ENCODE results near the gene CARD10.
"Not testable (repeated sequence)": the region's sequence is repeated elsewhere in the genome, so short reads cannot be mapped to it uniquely, and the experiment has no call there.

Gene CARD10

DNA sequence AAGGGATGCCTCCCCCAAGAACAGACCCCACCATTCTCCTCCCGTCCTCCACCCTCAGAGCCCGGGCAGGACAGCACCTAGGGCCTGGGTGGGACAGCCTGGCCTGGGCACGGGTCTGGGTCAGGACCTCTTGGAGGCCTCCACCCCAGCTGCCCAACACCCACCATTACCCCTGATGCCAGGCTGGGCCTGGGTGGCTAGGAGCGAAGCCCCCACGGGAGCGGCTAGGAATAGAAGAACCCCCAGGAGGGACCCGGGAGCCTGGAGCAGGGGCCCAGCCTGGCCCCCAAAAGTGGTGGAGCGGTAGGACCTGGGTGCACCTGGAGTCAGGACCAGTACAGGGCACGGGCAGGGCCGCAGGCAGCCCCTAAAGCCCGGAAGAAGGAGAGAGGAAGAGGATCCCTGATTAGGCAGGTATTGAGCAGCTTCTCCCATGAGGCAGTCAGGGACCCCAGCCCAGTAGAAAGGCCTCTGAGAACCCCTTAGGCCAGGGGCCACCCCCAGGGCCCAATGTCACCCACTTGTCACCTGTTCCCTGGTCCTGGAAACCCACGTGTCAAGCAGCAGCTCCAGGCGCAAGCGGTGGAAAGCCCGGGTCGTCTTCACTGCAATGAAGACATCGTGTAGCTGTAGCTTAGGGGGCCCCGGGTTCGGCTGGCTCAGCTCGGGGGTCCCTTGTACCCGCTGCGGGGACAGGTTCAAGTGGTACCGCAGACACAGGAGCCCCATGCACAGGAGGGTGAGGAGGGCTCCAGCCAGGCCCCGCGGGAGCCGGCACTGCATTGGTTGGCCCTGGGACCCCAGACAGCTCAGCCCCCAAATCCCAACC is 33.6 kb downstream of the CARD10 start:
- peak in 2 of 3 donors; percentile 24 to 39 for DNase-seq

DNA sequence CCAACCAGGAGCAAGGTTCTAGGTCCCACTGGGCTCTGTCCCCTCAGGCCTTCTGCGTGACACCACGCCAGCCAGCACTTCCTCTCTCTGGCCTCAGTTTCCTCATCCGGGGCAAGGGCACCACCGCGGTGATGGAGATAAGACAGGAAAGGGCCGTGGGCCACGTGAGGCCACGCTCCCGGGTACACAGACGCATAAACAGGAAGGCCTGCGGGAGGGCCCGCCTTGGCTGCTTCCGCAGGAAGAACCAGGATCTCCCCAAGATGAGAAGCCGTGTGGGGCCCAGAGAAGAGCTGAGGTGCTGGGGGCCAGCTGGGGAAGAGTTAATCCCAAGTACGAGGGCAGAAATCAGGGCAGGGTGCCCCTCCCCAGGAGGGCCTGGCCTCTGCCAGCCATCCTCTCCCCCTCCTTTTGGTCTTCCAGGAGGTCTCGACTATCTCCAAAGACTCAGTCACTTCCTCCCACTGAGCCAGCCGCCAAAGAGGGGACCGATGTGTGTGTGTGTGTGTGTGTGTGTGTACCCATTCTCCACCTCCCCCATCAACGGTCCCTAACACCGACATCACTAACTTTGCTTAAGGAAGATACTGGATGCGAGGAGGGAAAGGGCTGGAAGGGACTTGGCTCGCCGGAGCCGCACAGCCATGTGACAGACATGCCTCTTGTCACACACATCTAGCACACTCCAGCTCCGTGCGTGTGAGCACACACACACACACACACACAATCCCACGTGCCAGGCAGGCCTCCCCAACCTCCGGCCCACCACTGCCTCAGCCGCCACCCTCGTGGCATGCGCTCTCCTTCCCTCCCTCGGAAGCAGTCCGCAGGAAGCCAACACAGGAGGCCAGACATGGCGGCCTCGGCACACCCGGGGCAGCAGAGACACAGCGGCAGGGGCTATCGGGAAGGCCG is 34.5 kb downstream of the CARD10 start:
- DNase-seq: peak; percentile 69 to 82 (median 69)

DNA sequence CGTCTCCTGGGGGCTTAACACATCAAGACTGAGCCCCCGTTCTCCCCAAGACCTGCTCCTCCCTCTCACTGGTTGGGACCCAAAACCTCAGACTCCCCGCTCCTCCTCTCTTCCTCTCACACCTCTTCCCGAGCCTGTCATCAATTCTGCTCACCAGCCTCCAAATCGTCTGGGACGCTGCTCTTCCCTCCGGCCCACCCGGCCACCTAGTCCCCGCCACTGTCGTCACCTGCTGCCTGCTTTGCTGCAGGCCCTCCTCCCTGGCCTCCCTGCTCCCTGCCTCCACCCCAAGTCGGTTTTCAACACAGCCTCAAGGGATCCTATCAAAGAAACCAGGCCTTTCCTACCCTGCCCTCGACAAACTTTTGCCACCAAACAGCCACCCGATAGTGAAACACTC is 36.2 kb downstream of the CARD10 start:
- no peak for DNase-seq

DNA sequence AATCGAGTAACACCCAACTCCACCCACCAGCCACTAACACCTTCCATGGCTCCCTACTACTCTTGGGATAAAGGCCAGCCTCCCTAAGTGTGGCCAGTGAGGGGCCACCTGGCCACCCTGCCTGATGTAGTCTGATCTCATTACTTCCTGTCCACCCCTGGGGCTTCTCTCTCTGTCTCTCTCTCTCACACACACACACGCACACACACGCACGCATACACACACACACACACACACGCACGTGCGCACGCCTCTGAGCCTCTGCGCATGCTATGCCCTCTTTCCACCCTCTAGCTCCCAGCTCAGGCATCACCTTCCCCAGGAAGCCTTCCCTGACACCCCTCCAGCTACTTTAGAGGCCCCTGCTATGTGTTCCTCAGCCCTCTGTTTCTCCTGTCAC is 37.0 kb downstream of the CARD10 start:
- no peak for DNase-seq

DNA sequence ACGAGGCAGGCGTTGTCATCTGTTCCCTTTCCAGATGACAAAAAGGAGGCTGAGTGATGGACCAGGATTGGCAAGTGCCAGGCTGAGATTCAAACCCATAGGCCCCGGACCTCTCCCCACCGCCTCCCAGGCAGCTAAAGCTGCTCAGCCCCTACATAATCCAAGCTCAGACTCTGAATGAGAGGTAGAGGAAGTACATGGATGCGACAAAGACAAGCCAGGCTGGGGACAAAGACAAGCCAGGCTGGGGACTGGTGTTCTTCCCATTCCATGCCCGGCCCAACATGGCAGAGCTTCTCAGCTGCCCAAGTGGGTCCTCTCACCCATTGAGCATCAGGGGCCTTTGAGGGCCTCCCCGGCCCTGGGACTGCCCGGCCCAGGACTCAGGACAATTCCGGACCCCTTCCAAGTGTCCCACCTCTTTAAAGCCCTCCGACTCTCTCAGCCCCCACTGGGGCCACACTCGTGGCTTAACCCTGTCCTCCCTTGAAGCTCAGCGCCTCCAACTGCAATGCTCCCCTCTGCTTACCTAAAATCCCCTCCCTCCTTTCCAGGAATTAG is 37.8 kb downstream of the CARD10 start:
- no peak for DNase-seq

DNA sequence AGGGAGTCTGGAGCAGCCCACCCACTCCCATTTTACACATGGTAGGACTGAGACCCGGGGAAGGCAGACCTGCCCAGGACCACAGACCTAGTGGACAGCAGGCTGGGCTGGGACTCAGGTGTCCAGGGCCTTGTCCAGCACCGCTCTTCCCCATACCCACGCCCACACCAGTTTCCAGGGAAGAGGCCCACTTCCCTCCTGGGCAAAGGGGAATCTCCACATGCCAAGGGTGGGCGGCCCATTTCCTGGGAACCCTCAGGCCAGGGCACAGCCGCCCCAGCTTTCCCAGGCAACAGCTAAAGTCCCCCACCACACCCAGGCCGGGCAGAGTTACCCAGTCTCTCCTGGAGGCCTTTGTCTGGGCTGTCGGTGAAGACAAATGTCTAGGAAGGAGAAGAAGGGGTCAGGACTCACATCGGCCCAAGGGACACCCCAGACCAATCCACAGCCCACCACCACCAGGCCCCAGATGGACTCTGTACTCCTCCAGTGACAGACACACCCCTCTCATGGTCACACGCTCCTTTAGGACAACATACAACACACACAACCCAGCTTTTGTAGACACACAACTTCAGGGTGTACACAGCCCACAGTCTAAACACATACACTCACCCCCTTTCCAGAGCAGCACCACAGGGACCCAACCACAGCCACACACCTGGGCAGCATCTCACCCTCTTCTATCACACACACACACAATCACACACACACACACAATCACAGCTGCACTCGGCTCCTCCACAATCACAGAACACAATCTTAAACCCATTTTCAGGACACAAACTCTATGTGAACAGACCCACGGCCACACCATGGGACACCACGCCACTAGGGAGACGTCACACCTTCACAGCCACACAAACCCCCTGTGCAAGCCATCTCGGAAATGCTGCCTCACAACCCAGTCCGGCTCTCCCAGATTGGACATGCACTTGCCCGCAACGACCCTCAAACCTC is 38.5 kb downstream of the CARD10 start:
- DNase-seq: peak in 2 of 3 donors; percentile 23 to 55

DNA sequence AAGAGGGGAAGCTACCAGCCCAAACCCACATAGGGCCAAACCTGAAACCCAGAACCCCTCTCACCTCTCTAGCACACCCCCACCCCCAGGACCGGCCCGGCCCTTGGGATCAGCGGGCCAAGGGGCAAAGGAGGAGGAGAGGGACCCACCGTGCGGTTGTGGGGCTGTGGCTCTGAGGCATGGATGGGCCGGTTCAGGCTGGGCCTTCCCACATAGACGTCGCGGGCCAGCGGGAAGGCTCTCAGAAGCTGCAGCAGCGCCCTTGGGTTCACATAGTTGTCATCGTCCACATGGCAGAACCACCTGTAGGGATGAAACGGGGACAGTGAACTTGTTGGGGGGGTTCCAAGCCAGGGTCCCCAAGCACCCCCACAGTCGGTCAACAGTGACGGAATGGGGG is 40.0 kb downstream of the CARD10 start:
- no peak for DNase-seq

DNA sequence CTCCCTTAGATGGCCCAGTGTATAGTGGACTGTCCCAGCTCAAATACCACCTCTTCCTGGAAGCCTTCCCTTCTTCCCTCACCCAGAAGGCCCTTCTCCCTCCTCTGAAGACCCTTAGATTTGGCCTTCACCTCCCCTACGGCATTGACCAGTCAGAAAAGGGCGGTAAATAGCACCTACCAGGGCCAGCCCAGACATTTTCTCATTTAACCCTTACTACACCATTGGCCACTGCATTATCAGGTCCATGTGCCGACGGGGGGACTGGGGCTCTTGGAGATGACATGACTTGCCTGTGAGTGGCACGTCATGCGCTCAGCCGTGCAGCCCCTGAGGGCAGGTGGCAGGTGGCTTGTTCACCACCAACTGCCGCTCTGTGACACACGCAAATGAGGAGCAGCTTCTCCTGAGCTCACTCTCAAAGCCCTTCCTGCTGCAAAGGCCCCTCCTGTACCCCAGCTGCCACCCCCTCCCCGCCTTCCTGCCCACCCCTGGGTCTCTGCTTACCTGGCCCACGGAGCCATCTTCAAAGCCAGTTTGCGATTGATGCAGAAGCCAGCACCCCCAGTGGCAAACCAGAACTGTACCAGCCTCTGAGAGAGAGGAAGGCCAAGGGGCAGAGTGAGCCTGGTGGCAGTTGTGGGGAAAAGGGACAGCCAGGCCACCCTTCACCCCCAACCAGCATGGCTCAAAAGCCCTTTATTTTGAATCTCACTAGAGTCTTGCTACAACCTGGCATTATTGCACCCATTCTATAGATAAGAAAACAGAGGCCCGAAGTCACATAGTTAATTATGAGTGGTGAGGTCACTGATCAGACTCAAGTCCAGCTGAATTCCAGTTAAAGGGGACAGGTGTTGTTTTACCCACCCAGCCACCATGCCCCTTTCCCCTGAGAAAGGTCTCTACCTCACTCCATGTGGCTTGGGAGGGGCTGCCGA is 42.6 kb downstream of the CARD10 start:
- DNase-seq: no peak

DNA sequence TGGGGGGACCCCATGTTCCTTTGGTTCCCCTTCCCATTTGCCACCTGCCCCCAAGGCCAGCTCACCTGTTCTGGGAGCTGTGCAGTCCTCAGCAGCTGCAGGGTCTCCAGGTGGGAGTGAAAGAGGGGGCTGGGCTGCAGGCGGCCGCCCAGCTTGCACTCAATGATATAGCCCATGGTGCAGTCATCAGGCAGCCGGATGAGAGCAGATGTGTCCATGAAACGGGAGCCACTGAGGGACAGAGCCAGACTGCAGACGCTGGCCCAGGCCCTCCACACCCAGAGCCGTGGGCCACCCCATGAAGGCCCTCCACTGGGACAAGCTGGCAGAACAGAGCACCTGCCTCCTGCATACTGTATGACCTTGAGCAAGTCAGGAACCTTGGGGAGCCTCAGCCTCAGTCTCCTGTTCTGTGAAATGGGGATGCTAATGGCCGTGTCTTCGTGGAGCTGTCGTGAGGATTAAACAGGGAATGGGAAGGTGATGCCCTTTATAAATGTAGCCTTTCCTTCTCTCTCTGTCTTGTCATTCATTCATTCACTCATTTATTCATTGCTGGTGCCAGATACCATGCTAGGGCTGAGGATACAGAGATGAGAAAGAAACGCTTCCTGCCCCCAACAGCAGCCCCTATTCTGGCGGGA is 44.6 kb downstream of the CARD10 start:
- DNase-seq: no peak

DNA sequence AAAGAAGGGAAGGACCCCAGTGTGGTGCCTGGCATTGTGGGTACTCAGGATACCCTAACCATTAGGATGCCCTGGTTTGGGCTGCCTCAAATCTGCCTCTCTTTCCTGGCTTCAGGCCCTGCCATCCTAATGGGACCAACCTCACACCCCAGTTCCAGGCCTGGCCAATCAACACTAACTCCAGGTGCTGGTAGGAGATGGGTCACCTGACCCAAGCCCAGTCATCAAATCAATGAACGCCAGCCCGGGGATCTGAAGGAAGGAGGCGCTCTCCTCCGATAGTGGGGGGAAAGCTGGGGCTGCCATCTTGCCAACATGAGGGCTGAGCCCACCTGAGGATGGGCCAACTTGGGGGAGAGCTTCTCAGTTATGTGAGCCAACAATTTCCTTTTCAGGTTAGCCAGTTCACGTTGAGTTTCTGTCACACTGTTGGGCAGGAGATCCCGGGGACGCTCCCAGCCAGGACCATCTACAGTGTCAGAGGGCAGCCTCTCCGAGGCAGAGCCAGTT is 45.7 kb downstream of the CARD10 start:
- no peak for DNase-seq

DNA sequence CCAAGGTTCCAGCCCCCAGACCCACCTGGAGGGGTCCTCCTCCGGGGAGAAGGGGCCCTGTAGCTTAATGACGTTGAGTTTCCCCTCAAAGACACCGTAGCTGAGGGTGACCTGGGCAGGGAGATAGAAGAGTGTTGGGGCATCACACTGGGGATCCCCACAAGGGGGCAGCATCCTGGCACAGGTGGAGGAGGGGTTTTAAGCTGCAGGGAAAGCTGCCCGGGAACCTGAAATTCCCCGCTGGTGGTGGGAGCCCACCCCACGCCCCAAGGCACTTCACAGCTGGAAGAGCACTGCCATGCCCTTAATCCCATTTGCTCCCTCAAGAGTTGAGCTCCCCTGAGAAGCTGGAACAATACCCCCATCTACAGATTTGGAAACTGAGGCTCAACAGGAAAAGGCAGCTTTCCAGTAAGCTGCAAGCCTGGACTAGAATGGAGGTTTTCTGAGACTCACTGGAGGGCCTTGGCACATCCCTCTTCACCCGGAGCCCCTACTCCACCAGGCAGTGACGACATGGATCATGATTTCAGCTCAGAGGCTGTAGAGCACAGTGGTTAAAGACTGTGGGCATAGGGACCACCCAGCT is 46.7 kb downstream of the CARD10 start:
- DNase-seq: peak; percentile 34 to 69 (median 48)

DNA sequence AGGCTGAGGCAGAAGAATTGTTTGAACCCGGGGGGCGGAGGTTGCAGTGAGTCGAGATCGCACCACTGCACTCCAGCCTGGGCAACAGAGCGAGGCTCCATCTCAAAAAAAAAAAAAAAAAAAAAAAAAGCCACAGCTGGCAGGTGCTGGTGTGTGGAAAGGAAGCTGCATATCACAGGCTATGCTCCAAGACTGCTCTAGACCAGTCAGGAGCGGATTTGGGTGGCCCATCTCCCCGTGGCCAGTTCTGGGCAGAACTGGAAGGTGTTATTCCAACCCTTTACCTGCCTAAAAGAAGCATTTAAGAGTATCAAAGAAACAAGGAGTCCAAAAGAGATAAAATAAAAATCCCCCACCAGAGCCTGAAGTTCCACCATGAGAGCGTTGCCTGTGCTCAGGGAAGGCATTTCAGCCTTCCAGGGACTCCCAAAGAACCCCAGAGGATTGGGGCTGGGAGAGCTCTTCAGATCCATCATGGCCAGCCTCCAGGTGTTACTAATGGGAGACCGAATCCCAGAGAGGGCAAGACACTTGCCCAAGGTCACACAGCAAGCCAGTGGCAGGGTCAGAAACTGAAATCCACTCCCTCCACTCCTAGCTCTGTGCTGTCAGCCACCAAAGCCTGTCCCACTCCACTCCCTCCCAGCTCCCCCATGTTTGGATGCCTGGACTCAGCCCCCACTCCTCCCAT is 47.3 kb downstream of the CARD10 start:
- DNase-seq: no peak

DNA sequence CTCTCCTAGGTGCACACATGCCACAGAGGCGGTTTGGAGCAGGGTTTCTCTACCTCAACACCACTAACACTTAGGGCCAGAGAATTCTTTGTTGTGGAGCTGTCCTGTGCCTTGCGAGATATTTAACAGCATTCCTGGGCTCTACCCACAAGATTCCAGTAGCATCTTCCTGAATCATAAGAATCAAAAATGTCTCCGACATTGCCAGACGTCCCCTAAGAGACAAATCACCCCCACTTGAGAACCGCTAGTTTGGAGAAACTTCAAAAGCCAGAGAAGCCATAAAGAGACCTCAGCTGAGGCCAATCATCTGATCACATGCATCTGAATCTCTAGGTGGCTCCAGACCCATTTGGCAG is 49.1 kb downstream of the CARD10 start:
- no peak for DNase-seq

DNA sequence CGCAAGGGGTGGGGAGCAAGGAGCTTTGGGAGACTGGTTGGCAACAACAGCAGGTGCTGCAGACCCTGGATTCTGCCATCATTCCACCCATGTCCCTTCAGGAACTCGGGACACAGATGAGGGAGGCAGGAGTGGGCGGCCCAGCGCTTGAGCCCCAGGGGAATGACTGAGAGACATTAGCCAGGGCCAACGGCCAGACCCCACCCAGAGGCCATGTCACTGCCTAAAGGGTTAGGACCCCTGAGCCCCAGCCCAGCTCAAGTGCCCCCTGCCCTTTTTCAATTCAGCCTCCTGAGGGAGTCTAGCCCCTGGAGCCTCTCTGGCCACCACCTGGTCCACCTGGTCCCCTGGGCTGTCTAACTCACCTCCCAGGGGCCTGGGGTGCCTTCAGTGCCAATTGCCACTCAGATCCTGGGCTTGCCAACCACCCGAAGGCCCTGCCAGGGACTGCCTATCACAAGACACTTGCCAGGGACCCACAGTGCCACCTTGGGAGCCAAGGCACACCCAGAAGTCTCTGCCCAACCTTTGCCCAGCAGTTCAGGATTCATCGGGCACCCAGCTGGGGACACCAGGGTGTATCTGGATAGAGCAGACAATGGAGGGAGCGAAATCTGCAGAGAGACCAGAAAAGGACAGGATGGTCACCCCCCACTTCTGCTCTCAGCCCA is 49.7 kb downstream of the CARD10 start:
- DNase-seq: no peak

DNA sequence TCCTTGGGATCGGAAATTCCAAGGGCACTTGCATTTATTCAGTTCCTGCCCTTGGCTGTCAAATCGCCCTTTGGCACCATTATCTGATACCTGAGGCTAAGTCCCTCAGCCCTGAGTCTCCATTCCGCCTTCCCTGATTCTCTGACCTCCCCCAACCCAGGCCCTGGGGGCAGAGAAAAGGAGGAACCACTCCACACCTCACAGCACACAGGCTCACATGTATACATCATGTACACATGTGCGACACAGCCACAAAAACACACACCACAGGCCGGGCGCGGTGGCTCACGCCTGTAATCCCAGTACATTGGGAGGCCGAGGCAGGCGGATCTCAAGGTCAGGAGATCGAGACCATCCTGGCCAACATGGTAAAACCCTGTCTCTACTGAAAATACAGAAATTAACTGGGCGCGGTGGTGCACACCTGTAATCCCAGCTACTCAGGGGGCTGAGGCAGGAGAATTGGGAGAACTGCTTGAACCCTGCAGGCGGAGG is 51.0 kb downstream of the CARD10 start:
- DNase-seq: not testable (repeated sequence)

DNA sequence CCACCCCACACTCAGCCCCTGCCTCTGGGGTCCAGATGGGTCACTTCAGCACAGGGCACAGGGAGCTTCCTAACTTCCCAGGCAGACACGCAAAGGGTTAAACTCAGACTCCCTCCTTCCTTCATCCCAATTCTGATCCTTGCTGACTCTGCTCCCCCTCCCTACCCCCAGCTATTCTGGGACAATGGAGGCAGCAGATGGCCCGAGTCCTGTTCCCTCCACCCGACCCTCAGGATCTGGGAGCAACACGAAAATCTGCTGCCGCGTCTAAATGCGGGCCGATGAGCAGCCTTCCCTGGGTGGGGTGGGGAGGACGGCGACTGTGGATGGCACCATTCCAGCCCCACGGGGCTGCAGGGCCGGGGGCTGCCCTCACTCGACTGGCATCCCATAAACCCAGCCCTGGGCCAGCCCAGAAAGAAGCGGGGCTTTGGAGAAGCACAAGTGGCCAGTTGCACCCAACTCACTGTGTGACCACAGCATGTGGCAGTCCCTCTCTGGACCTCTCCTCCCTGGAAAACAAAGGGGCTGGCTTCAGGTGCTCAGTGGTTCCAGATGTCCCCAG is 51.7 kb downstream of the CARD10 start:
- DNase-seq: no peak

DNA sequence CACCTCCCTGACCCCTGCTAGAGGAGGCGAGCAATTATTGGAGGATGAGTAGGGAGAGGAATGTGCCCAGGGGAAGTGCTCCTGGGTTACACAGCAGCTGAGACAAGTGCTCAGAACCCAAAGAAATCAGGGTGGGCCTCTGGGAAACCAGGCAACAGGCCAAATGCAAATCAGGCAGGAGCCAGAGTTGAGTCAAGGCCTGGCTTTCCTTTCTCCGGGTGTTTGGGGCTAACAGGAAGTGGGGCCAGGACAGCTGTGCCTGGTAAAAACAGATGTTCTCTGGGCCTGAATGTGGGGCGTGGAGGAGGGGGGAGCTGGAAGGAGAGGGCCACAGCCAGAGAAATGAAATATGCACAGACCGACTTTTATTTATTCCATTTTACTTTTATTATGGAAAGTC is 55.0 kb downstream of the CARD10 start:
- DNase-seq: no peak

DNA sequence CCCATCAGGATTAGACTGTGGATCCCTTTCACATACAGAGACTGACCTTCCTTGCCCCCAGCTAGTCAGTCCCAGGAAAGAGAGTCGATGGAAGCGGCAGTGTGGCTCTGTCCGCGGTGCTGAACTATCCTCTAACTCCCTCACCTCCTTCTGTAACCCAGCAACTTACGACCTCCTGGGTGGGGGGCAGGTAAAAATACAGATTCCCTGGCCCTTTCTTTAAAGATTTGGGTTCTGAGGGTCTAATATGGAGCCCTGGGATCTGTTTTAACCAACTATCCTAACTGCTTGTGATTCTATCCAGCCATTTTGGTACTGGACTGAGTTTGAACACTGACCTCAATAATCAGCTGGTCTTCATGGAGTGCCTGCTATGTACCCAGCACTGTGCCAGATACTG is 56.2 kb downstream of the CARD10 start:
- peak in 2 of 3 donors; percentile 24 to 63 for DNase-seq
